CD4-positive, alpha-beta T cell treated with Interleukin-10 for 1 hour (primary cell): ENCODE data around the gene PTCH1.

Experiments
- DNase-seq: peaks from one replicate; pipeline ENCODE4 v3.0.0-alpha.2; 2020

The PTCH1 gene

GRCh38 chr9:95511952-95512708 is 4.6 kb downstream of the PTCH1 start:
- no peak for DNase-seq

GRCh38 chr9:95511616-95511931 is 5.2 kb downstream of the PTCH1 start:
- no peak for DNase-seq

- DNase-seq = peak; percentile 86
These were observed 5.8 kb downstream of the PTCH1 start for GRCh38 chr9:95510709-95511615.

- DNase-seq = no peak
These were observed 6.7 kb downstream of the PTCH1 start for GRCh38 chr9:95509851-95510708.

- DNase-seq = peak; percentile 76
These were observed 7.6 kb downstream of the PTCH1 start for GRCh38 chr9:95508968-95509850.

- DNase-seq = peak; percentile 17
These were observed 8.4 kb downstream of the PTCH1 start for GRCh38 chr9:95508242-95508967.

GRCh38 chr9:95507464-95508241 is 9.1 kb downstream of the PTCH1 start:
- peak; percentile 54 for DNase-seq

- peak; percentile 39 for DNase-seq
These were observed 9.9 kb downstream of the PTCH1 start for GRCh38 chr9:95506678-95507463.

GRCh38 chr9:95506428-95506677 is 10.4 kb downstream of the PTCH1 start:
- DNase-seq = peak; percentile 17

- DNase-seq = peak; percentile 37
These were observed 10.9 kb downstream of the PTCH1 start for GRCh38 chr9:95505717-95506427.

GRCh38 chr9:95505072-95505716 is 11.6 kb downstream of the PTCH1 start:
- DNase-seq = no peak

- no peak for DNase-seq
These were observed 12.5 kb downstream of the PTCH1 start for GRCh38 chr9:95504053-95504963.

- DNase-seq = no peak
These were observed 13.4 kb downstream of the PTCH1 start for GRCh38 chr9:95503369-95503768.

- no peak for DNase-seq
These were observed 14.5 kb downstream of the PTCH1 start for GRCh38 chr9:95502248-95502647.

- no peak for DNase-seq
These were observed 16.9 kb downstream of the PTCH1 start for GRCh38 chr9:95499847-95500246.

- DNase-seq = no peak
These were observed 17.6 kb downstream of the PTCH1 start for GRCh38 chr9:95499046-95499676.

GRCh38 chr9:95498641-95499040 is 18.1 kb downstream of the PTCH1 start:
- DNase-seq = no peak
